Skeletal muscle cell (primary cell): ENCODE measurements around the gene EPHB2.
A peak's percentile ranks its signal among the peaks of the same experiment; 100 is the strongest.
"Not testable (repeated sequence)": the region's sequence is repeated elsewhere in the genome, so short reads cannot be mapped to it uniquely, and the experiment has no call there.

Experiments
- DNase-seq: peaks from one replicate; pipeline ENCODE4 v3.0.0-alpha.2; 2010; ENCODE audit warnings: low read depth
- H3K4me3 ChIP-seq: 2 replicates; pipeline ENCODE4 v1.5.1; 2011; ENCODE audit warnings: low read depth, mild to moderate bottlenecking, control low read depth, low read length, moderate library complexity

EPHB2 gene

DNA sequence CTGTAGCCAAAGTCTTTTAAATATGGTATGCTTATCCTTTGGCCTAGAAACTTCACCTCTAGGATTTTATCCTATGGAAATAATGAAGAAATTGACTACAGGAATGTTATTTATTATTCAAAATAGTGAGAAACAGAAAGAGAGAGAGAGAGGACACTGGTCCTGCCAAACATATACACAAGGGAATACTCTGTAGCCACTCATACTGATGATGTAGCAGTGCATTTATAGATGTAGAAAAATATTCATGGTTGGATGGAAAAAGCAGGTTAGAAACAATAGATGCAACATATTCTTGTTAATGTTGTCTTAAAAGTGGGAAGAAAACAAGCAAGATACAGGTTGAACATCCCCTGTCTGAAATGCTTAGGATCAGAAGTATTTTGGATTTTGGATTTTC lies 22.2 kb upstream of the EPHB2 start:
- DNase-seq: no peak
- H3K4me3 ChIP-seq: no peak overlapping the region

DNA sequence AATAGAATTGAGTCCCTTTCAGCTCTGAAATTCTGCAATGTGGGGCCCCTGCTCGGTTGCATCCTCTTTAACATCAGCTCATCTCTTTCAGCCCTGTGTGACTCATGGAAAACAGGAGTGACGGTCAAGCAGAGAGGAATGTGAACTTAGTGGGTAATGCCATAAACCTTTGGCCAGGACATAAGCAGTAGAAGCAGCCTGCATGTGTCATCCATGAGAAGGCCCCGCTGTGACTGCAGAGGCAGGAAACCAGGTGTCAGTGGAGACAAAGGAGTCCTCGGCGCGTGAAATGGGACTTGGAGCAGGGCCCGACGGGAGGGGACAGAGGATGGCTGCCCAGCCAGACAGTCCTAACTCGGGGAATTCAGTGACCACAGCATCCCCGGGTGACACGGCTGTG lies 21.1 kb upstream of the EPHB2 start:
- DNase-seq: peak; percentile 78
- H3K4me3 ChIP-seq: no peak overlapping the region

DNA sequence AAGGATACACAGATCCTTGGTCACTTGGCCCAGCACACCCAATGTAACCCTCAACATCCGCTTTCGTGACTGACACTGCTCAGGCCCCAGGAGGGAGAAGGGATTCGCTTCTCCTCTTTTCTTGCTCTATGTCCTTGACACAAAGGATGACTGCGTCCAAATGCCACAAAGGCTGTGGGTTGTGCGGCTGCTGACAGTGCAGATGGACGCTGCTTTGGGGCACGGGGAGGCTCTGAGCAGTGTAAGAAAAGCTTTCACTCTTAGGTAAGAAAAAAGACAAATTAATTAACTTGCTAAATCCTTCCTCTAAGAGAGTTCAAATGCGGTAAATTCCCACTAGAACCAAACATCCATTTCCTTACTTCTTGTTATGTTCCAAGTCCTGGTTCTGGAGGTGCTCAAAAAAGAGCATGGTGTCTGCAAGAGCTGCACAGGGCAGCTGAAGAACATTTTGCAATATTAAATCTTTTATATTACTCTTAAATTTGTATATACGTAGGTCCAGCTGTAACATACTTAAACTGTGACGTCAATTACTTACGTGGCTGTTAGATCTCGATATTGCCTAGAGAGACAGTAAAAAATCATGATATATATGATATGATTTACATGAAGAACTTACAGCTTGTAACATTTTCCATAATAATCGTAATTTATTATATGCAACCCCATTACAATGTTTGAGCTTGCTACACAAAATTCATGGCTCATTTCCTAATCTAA lies 19.4 kb upstream of the EPHB2 start:
- H3K4me3 ChIP-seq: no peak overlapping the region

DNA sequence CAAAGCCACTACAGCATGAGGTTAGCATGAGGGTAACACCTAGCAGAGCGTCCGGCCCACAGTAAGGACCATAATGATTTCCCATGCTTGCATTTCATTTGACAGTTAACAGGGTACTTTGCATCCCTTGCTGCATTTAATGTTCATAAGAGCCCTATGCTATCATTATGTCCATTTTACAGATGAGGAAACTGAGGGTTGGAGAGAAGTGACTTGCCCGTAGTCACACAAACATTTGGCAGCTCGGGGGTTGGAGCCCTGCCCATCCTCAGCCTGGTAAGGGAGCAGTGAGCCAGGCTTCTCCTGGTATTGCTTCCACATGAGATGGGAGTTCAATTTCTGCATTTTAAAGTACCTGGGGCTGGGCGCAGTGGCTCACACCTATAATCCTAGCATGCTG lies 16.5 kb upstream of the EPHB2 start:
- DNase-seq: no peak
- H3K4me3 ChIP-seq: no peak overlapping the region

More for the DNA sequence above, 19.4 kb upstream of the EPHB2 start:
- no peak for DNase-seq

DNA sequence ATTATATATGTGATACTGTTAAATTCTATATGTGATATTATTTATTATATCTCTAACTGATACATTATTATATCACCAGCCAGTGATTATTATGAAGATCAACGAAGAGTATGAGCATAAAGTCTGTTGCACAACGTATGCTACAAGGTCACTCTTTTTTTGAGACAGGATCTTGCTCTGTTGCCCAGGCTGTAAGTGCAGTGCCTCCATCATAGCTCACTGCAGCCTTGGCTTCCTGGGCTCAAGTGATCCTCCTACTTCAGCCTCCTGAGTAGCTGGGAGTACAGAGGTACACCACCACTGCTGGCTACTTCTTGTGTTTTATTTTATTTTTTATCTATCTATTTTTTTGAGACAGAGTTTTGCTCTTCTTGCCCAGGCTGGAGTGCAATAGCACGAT lies 14.0 kb upstream of the EPHB2 start:
- DNase-seq: no peak
- no peak overlapping the region for H3K4me3 ChIP-seq

DNA sequence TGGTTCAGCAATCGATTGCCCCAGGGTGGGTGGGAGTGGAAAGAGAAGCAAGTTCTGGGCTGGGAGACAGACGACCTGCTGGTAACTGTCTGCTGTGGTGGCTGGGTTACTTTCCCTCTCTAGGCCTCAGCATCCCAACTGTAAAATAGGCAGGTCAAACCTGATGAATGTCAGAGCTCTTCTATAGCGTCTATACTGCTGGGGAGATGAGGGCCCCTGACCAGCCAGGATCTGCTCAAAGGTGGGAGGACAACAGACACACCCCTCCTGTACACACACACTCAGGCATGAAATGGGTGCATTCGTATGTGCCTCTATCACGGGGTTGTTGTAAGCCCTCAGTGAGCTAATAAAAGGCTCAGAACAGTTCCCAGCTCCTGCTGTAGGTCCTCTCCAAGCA lies 12.7 kb upstream of the EPHB2 start:
- no peak for DNase-seq
- H3K4me3 ChIP-seq: no peak overlapping the region

DNA sequence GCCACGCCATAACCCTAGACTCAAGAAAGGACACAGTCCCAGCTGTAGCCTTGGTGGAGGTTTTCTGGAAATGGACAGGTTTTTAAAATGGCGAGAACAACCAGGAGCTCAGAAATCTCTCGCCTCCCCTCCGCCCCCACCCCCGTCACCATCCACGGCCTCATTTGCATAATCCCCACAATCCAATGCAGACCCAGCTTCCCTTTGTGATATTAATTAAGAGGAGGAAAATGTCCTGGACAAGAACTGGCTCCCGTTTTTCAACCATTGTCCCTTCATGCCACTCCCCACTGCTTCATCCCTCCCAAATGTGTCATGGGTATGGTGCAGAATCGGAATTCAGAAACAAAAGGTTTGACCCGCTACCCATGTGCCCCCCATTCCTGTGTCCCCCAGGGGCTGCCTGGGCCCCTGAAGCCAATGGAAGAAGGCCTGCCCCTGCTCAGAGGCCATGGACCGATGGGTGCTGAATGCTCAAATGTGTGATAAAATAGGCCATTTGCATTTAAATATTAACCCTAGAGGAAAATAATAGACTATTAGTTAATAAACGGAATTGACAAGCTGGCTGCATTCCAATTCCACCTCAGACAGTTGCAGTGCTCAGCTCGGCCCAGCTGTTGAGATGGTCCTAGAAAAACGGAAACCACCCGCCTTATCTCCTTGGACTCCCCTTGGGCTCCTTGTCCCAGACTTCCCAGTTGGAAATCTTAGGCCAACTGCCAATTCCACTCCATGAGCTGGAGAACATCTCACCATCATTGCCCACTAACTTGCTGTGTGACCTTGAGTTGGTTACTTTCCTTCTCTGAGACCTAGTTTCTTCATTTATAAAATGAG lies 10.7 kb upstream of the EPHB2 start:
- DNase-seq: no peak
- H3K4me3 ChIP-seq: no peak overlapping the region

DNA sequence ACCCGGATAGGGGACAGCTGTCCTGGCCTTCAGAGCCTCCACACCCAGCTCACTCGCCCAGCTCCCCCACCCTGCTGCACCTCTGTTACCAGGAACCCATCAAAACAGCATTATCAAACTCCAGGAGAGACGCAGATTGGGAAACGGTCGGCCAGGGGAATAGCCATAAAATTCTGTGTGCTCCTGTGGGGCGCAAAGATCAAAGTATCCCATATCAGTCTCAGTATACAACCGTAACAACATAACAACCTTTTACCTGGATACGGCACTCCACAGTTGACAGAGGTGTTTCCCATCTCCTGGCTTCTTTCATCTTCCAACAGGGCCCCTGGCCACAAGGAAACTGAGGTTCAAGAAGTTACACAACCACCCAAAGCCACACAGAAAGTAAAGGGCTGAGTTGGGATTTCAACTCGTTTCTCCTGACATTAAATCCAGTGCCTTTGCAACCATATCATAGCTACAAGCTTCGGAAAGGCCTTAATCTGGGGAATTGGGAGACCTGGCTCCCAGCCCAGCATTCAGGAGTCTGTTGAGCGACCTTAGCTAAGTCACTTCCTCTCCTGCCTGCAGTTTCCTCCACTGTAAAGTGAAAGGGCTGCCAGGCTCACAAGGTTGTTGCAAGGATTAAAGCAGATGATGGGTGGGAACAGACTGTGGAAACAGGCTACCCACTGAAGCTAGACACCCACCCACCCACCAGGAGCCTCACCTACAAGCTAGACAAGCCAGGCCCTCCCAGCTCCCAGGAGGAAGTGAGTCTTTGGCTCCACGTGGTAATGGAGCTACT lies 8.1 kb upstream of the EPHB2 start:
- H3K4me3 ChIP-seq: no peak overlapping the region
- no peak for DNase-seq

DNA sequence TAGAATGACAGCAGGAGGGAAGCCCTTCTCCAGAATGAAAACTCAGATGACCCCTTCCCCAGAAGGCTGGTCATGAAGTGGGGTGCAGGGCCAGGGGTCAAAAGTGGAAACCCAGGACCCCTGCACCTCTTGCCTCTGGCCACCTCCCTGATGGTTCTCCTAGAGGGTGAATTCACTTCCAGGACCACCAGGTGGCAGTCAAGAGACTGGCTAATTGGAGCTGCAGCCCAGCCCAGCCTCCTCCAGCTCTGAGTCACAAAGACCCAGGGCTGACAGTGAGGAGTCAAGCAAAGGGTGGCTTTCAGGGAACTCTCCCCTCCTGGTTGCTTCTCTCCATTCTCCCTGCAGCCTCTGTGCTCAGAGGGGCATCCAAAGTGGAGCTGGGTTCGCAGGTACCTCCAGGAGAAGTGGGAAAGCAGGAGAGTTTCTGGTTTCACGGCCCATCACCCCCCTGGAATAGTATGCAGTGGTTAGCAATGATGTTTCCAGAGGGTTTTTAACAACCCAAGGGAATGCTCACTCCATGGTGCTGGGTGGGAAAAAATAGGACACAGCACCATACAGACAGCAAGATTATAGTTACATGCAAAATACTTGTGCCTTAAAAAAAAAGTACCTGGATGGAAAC lies 6.1 kb upstream of the EPHB2 start:
- peak; percentile 40 for DNase-seq
- no peak overlapping the region for H3K4me3 ChIP-seq

DNA sequence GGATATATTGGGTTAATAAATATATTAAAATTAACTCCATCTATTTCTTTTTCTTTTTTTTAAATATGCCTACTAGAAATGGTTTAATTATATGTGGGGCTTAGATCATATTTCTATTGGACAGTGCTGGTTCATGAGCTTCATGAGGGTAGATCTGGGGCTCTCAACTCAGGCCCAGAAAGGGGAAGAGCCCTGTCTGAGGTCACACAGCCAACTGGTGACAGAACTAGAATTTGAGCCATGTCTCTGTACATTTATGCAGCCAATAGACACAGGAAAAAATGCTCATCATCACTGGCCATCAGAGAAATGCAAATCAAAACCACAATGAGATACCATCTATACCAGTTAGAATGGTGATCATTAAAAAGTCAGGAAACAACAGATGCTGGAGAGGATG lies 5.1 kb upstream of the EPHB2 start:
- no peak for DNase-seq
- H3K4me3 ChIP-seq: no peak overlapping the region

DNA sequence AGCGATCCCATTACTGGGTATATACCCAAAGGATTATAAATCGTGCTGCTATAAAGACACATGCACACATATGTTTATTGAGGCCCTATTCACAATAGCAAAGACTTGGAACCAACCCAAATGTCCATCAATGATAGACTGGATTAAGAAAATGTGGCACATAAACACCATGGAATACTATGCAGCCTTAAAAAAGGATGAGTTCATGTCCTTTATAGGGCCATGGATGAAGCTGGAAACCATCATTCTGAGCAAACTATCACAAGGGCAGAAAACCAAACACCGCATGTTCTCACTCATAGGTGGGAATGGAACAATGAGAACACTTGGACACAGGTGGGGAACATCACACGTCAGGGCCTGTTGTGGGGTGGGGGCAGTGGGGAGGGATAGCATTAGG lies 4.5 kb upstream of the EPHB2 start:
- not testable (repeated sequence) for H3K4me3 ChIP-seq, DNase-seq

DNA sequence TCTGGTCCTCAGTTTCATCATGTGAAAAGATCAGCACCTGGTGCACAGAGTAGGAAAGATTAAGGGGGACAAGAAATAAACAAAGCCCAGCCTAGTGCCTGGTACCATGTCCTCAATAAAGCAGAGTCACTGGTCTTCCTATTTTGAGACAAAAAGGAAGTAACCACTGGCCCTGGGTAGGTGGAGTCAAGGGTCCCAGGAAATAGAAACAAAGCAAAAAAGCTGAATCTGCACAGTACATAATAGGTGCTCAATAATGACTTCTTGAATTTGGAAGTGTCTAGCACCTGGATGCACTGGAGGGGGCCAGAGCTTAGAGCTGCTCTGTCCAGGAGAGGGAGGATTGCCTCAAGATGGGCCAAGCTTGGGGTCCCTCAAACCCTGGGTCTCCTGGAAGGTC lies 1.9 kb upstream of the EPHB2 start:
- H3K4me3 ChIP-seq: no peak overlapping the region
- DNase-seq: no peak

DNA sequence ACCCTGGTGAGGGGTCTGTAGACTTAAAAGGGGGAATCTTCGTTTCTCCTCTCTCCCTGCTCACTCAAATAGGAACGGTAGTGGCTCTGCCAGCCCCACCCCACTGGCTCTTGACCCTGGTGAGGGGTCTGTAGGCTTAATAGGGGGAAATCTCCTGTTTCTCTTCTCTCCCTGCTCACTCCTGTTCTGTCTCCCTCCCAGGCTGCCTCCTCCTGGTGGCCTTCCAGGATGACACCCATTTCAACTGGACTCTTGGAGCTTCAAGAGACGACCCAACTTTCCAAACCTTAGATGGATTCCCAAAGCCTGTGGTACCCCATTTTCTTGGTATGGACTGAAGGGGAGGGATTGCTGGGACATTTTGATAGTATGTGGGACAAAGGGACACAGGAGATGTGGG lies 1.4 kb upstream of the EPHB2 start:
- no peak for DNase-seq
- H3K4me3 ChIP-seq: no peak overlapping the region

DNA sequence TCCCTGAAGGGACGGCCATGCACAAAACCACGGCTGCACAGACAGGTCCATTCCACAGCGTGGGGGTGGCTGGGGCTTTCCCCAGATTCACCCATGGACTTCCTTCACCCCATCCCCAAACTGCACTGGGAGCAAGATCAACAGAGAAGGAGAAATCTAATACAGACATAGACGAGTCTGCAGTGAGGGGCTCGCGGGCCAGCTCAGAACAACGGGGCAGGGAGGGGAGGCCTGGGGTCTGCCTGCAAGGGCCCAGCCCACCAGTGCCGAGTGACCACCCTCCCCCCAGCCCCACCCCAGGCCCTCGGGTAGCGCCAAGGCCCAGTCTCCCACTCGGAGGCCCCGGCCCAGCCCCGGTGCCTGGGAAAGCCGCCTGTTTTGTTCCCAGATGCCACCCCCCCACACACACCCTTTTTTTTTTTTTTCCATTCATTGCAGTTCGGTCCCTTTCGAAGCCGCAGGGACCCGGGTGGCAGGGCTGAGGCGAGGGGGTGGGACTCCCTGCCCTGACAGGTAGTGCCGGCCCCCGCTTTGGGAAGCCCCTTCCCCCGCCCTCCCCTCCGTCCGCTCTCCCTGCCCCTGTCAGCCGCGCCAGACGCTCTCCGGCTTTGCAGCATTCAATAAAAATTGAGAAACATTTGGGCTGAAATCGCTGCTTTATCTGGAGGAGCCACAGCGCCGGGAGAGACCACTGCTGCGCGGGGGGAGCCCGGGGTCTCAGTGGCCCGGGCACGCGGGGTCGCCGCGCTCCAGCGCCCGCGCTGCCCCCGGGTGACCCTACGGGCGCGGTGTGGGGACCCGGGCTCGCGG lies 543 bp upstream of the EPHB2 start:
- H3K4me3 ChIP-seq: peak overlapping the region; percentile 43
- no peak for DNase-seq

DNA sequence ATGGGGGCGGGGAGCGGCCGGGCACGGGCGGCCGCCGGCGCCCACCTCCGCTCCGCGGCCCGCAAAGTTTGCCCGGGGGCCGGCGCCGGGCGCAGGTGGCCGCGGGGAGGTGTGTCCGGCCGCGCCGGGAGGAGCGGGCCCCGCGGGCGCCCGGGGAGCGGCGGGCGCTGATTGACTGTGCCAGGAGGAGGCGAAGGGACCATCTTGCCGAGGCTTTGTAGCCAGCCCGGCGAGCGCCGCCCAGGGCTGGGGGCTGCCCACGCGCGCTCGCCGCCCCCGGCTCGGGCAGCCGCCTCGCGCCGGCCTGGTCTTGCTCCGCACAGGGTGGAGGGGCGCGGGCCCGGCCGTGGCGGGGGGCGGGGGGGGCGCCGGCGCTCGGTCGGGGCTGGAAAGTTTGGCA lies 432 bp downstream of the EPHB2 start:
- no peak for DNase-seq
- H3K4me3 ChIP-seq: peak overlapping the region; percentile 63

DNA sequence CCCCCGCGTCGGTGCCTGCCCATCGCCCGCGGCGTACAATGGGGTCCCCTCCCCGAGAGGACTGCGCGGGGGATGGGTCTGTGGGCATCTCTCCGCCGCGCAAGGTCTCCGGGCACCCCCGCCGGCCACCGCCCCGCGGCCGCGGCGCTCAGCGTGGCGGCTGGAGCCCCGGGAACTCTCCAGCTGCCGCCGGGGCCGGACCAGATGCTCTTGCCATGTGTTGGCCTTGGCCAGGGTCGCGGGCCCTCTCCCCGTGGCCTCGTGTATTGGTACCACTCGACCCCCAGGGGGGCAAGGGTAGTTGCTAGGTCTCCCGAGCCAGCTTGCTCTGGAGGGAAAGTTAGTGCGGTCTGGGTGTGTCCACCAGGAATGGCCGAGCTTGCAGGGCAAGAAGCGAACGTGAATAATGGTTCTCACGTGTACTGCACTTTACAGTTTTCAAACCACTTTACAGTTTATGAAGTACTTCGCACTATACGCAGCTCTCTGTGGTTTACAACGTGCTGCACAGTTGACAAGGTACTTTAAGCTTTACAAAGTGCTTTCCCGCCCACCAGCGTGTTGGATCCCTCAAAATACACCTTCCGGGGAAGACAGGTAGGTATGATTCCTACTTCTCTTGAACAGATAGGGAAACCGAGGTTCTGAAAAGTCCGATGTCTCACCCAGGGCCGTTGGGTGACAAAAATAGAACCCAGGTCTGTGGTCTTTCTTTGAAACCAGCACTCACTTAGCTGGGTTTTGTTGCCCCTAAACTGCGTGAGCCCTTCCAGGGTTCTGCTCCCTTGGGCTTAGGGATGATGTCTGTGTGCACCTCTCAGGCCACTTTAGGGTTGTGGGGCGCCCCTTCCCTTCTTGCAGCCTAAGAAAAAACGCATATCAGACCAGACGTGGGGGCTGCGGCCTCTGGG lies 1.2 kb downstream of the EPHB2 start:
- peak overlapping the region; percentile 63 for H3K4me3 ChIP-seq
- DNase-seq: no peak

DNA sequence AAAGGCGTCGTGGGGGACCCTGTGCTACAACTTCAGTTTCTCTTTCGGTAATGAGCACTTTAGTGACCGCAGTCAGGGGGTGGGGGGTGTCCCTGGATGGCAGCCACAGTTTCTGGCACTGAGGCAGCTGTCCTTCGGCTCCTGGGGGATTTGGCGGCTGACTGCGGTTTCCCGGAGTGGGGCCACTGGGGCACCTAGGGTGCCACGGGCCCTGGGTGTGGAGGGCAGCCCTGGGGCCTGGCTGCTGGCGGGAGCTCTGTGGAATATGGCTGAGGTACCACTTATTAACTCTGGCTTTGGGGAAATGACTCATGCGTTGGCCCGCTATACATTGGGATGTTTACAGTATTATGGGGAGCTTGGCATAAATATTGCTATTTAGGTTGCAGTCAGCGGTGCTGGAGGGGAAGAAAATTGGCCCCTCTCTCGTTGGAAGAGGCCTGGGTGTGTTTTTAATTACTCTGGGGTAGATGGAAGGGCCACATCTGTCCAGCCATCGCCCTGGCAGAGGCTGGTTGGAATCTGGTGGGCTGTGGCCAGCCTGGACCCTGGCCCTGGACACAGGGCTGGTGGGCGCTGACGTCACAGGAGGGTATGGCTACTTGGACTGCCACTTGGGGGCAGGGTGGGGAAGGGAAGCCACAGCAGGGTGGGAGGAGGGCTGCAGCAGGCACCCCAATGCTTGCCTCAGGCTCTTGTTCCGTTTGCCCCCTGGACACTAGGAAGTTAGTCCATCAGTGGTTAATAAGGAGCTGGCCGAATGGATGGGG lies 2.0 kb downstream of the EPHB2 start:
- H3K4me3 ChIP-seq: peak overlapping the region; percentile 63
- DNase-seq: no peak
